Trophoblast cell (in vitro differentiated cells and primary cell): ENCODE data around the gene VTI1A.
"Not testable (repeated sequence)": the region's sequence is repeated elsewhere in the genome, so short reads cannot be mapped to it uniquely, and the experiment has no call there.

Source experiments
- DNase-seq, 2 donors: peaks; one replicate each; pipeline ENCODE4 v3.0.0-alpha.2; 2016
- H2AFZ ChIP-seq: 2 replicates; pipeline ENCODE4 v1.6.1; 2013; ENCODE audit warnings: low read length, moderate library complexity, mild to moderate bottlenecking; ENCODE audit not compliant: insufficient read depth, poor library complexity
- H2AK5ac ChIP-seq: 2 replicates; pipeline ENCODE4 v1.6.1; 2013; ENCODE audit warnings: mild to moderate bottlenecking, low read length
- H2BK120ac ChIP-seq: 2 replicates; pipeline ENCODE4 v1.6.1; 2013; ENCODE audit warnings: low read length, mild to moderate bottlenecking, moderate library complexity; ENCODE audit not compliant: insufficient read depth, poor library complexity
- H2BK12ac ChIP-seq: 2 replicates; pipeline ENCODE4 v1.6.1; 2013; ENCODE audit warnings: mild to moderate bottlenecking, low read length, moderate library complexity
- H2BK5ac ChIP-seq: 2 replicates; pipeline ENCODE4 v1.6.1; 2013; ENCODE audit warnings: low read length, low read depth, moderate library complexity, mild to moderate bottlenecking; ENCODE audit not compliant: poor library complexity
- H3K14ac ChIP-seq: 2 replicates; pipeline ENCODE4 v1.6.1; 2013; ENCODE audit warnings: mild to moderate bottlenecking, low read length
- H3K18ac ChIP-seq: 2 replicates; pipeline ENCODE4 v1.6.1; 2013; ENCODE audit warnings: mild to moderate bottlenecking, low read length
- H3K23ac ChIP-seq: 2 replicates; pipeline ENCODE4 v1.6.1; 2013; ENCODE audit warnings: low read length
- H3K27ac ChIP-seq: 2 replicates; pipeline ENCODE4 v1.5.1; 2013; ENCODE audit warnings: low read depth, mild to moderate bottlenecking, inconsistent platforms, low read length, moderate library complexity
- H3K27me3 ChIP-seq: 2 replicates; pipeline ENCODE4 v1.6.1; 2013; ENCODE audit warnings: inconsistent platforms, mild to moderate bottlenecking, low read length, moderate library complexity; ENCODE audit not compliant: insufficient read depth
- H3K36me3 ChIP-seq, 2 experiments: 1 replicate in 1 of 2; 2 replicates in 1 of 2; pipeline ENCODE4 v1.6.1; 2013; ENCODE audit warnings: low read length in 2 of 2, mild to moderate bottlenecking in 2 of 2, moderate library complexity in 1 of 2; ENCODE audit not compliant: insufficient read depth in 2 of 2, control insufficient read depth in 1 of 2
- H3K4ac ChIP-seq: 2 replicates; pipeline ENCODE4 v1.6.1; 2013; ENCODE audit warnings: low read depth, mild to moderate bottlenecking, low read length, moderate library complexity
- H3K4me1 ChIP-seq, 2 experiments: 1 replicate in 1 of 2; 2 replicates in 1 of 2; pipeline ENCODE4 v1.6.1; 2013; ENCODE audit warnings: low read length in 2 of 2, mild to moderate bottlenecking in 2 of 2, moderate library complexity in 1 of 2; ENCODE audit not compliant: insufficient read depth in 2 of 2, control insufficient read depth in 1 of 2
- H3K4me2 ChIP-seq: 2 replicates; pipeline ENCODE4 v1.6.1; 2013; ENCODE audit warnings: inconsistent platforms, mild to moderate bottlenecking, low read length, moderate library complexity
- H3K4me3 ChIP-seq: 2 replicates; pipeline ENCODE4 v1.5.1; 2013; ENCODE audit warnings: mild to moderate bottlenecking, low read depth, low read length, inconsistent platforms
- H3K79me1 ChIP-seq: one replicate; pipeline ENCODE4 v1.6.1; 2013; ENCODE audit warnings: low read length
- H3K79me2 ChIP-seq: 2 replicates; pipeline ENCODE4 v1.6.1; 2013; ENCODE audit warnings: low read length, mild to moderate bottlenecking; ENCODE audit not compliant: control insufficient read depth, insufficient read depth, poor library complexity
- H3K9ac ChIP-seq: 2 replicates; pipeline ENCODE4 v1.6.1; 2013; ENCODE audit warnings: mild to moderate bottlenecking, low read length
- H3K9me3 ChIP-seq: 2 replicates; pipeline ENCODE4 v1.6.1; 2013; ENCODE audit warnings: low read depth, mild to moderate bottlenecking, control low read depth, inconsistent platforms, low read length; ENCODE audit not compliant: insufficient read depth
- H4K12ac ChIP-seq: 2 replicates; pipeline ENCODE4 v1.6.1; 2013; ENCODE audit warnings: low read depth, mild to moderate bottlenecking, low read length, moderate library complexity
- H4K8ac ChIP-seq: 2 replicates; pipeline ENCODE4 v1.6.1; 2013; ENCODE audit warnings: low read depth, mild to moderate bottlenecking, low read length, moderate library complexity
- H4K91ac ChIP-seq: one replicate; pipeline ENCODE4 v1.6.1; 2013; ENCODE audit warnings: low read depth, mild to moderate bottlenecking, low read length, moderate library complexity
- WGBS: extraction: QIAGEN DNeasy Blood & Tissue Kit; methylation state at CpG from one replicate; pipeline ENCODE4 v1.1.7; 2013; ENCODE audit warnings: missing lambda C conversion rate; ENCODE audit not compliant: insufficient read length, insufficient coverage; ENCODE audit errors: extremely low coverage; 5-methylcytosine and 5-hydroxymethylcytosine counted together

VTI1A gene

DNA sequence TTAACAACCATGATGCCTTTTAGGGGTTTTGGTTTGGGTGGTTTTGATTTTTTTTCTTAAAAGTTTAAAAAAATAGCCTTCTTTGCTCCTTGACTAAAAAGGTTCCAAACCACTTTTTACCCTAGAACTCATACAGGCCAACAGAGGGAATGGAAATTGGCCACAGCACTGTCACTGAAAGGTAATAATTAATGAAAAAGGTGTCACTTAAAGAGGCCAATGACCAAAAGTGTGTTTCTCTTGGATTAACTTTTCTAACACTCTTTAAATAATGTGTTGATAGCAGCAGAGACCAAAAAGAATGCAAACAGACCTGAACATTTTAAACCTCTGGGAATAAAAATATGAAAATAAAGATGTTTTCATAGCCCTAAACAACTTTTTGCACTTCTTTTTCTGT lies 282.0 kb downstream of the VTI1A start:
- Histone ChIP-seq H2BK12ac (no peak overlapping the region), H3K27me3 (no peaks in the 10 kb centered on the region), H3K79me1 (peaks cover 11% of the 10 kb centered on the region), H4K12ac (no peak overlapping the region), H3K4ac (no peak overlapping the region), H3K36me3 (no peaks in the 10 kb centered on the region), H2AFZ (no peak overlapping the region), H2BK120ac (no peak overlapping the region), H2AK5ac (no peak overlapping the region), H3K4me1 (peaks cover 9 to 13% of the 10 kb centered on the region in 2 experiments), H2BK5ac (no peak overlapping the region), H3K79me2 (no peaks in the 10 kb centered on the region), H3K9me3 (no peaks in the 10 kb centered on the region), H3K18ac (no peak overlapping the region), H3K23ac (no peak overlapping the region), H3K14ac (no peak overlapping the region), H3K4me3 (no peak overlapping the region), H4K91ac (no peak overlapping the region), H3K27ac (no peak overlapping the region), H3K4me2 (no peak overlapping the region), H4K8ac (no peak overlapping the region), H3K9ac (no peak overlapping the region)
- no peak for DNase-seq

GRCh38 chr10:112731450-112731849 lies 284.4 kb downstream of the VTI1A start:
- H3K9me3 ChIP-seq, H3K9ac ChIP-seq, H3K4me2 ChIP-seq, H3K4ac ChIP-seq, H3K14ac ChIP-seq, H3K23ac ChIP-seq, H2BK120ac ChIP-seq, DNase-seq, H3K27ac ChIP-seq, H3K79me1 ChIP-seq, H2BK12ac ChIP-seq, H4K12ac ChIP-seq, H3K4me1 ChIP-seq, H3K27me3 ChIP-seq, H4K91ac ChIP-seq, H4K8ac ChIP-seq, H3K18ac ChIP-seq, H2BK5ac ChIP-seq, H3K36me3 ChIP-seq, H2AFZ ChIP-seq, H3K4me3 ChIP-seq, H2AK5ac ChIP-seq, H3K79me2 ChIP-seq: not testable (repeated sequence)
- WGBS, result no CpG with 5 or more reads among the region's 3 CpGs

- Histone ChIP-seq H4K8ac (peak overlapping the region; percentile 4), H3K79me1 (peaks cover 8% of the 10 kb centered on the region), H3K9me3 (no peaks in the 10 kb centered on the region), H4K12ac (no peak overlapping the region), H3K79me2 (no peaks in the 10 kb centered on the region), H3K4ac (no peak overlapping the region), H2BK120ac (no peak overlapping the region), H3K27ac (no peak overlapping the region), H3K4me1 (peaks cover 9% of the 10 kb centered on the region in 2 experiments), H4K91ac (no peak overlapping the region), H3K36me3 (no peaks in the 10 kb centered on the region), H3K9ac (no peak overlapping the region), H3K14ac (no peak overlapping the region), H3K4me2 (no peak overlapping the region), H2AK5ac (no peak overlapping the region), H2AFZ (no peak overlapping the region), H2BK12ac (no peak overlapping the region), H3K4me3 (no peak overlapping the region), H2BK5ac (no peak overlapping the region), H3K23ac (no peak overlapping the region), H3K18ac (no peak overlapping the region), H3K27me3 (no peaks in the 10 kb centered on the region)
- DNase-seq, result peak; percentile 83 to 92
- WGBS, result no CpG with 5 or more reads among the region's 3 CpGs
Measured at GRCh38 chr10:112732277-112732921, 285.4 kb downstream of the VTI1A start.

DNA sequence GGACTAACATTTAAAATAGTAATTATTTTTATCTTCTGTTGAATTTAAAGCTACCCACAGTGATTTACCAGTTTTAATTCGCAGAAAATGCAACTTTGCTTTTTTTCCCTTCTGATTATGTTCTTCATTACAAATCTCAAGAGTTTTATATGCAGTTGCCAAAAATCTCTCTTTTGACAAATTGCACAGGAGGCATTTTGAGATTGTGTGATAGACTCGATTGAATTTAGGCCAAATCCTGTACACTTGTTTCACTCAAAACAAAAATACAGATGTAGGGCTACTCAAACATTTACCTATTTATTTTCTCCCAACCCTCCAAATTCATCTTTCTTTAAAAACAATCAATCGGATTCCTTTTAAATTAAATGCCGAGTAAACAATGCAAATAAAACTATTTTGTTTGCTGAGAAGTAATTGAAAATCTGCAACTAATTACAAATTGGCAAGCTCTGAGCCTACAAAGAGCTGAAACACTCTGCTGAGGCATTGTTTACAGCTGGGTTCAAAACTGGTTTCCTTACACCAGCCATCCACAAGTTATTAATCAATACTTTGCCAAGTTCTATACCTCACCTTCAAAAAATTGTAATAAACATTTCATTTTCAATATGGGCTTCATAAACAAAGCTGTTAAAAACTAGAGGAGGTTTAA lies 288.2 kb downstream of the VTI1A start:
- 100% methylated on average over 2 of the region's 4 CpGs for WGBS

More for the DNA sequence above, 288.2 kb downstream of the VTI1A start:
- Histone ChIP-seq H3K27ac (no peak overlapping the region), H2AK5ac (no peak overlapping the region), H2BK12ac (no peak overlapping the region), H2BK5ac (no peak overlapping the region), H4K12ac (no peak overlapping the region), H3K4me2 (no peak overlapping the region), H4K91ac (no peak overlapping the region), H3K23ac (no peak overlapping the region), H2AFZ (no peak overlapping the region), H3K9ac (no peak overlapping the region), H3K79me2 (no peaks in the 10 kb centered on the region), H3K27me3 (no peaks in the 10 kb centered on the region), H3K4me3 (no peak overlapping the region), H3K18ac (no peak overlapping the region), H3K79me1 (peaks cover 6% of the 10 kb centered on the region), H4K8ac (no peak overlapping the region), H3K14ac (no peak overlapping the region), H3K36me3 (no peaks in the 10 kb centered on the region), H3K9me3 (no peaks in the 10 kb centered on the region), H3K4me1 (peaks cover 15 to 24% of the 10 kb centered on the region in 2 experiments), H3K4ac (no peak overlapping the region), H2BK120ac (no peak overlapping the region)
- no peak for DNase-seq
